Chondrocyte (in vitro differentiated cells): ENCODE results near the gene WNT11. TPM values are rescaled to one million over a fixed set of nuclear protein-coding genes. Genes with fewer than 3 reads are reported as not detected.

Source experiments
- DNase-seq: peaks from one replicate; pipeline ENCODE4 v3.0.0; 2021; ENCODE audit warnings: mixed read lengths, low spot score
- H3K27ac Mint-ChIP-seq: one replicate; pipeline ENCODE4 v1.8.0; 2021; ENCODE audit warnings: mild to moderate bottlenecking, moderate library complexity, mixed read lengths; ENCODE audit not compliant: unreplicated experiment
- H3K27me3 Mint-ChIP-seq: 2 replicates; pipeline ENCODE4 v1.8.0; 2021; ENCODE audit warnings: low read depth, mixed read lengths
- H3K36me3 Mint-ChIP-seq: 2 replicates; pipeline ENCODE4 v1.8.0; 2021; ENCODE audit warnings: low read depth, mixed read lengths
- H3K4me1 Mint-ChIP-seq: 2 replicates; pipeline ENCODE4 v1.8.0; 2021; ENCODE audit warnings: low read depth, mild to moderate bottlenecking, mixed read lengths
- H3K4me3 Mint-ChIP-seq: one replicate; pipeline ENCODE4 v1.8.0; 2021; ENCODE audit warnings: mild to moderate bottlenecking, moderate library complexity, mixed read lengths; ENCODE audit not compliant: unreplicated experiment
- H3K9me3 Mint-ChIP-seq: 2 replicates; pipeline ENCODE4 v1.8.0; 2021; ENCODE audit warnings: low read depth, mixed read lengths
- total RNA-seq: library from RNA; stranded (reverse); gene quantifications from 3 replicates; pipeline ENCODE4 v1.2.1, GENCODE V29; 2021
- TF ChIP-seq, protein P1 (sequence below): fragments of 200-600 bp; sonication (generic); IDR thresholded peaks from 2 replicates; pipeline ENCODE4 v1.5.0; 2021; ENCODE audit warnings: antibody characterized with exemption, mild to moderate bottlenecking, moderate library complexity

Gene WNT11
- total RNA-seq, 1 donor from 2014 or later, result 24.5 TPM

DNA sequence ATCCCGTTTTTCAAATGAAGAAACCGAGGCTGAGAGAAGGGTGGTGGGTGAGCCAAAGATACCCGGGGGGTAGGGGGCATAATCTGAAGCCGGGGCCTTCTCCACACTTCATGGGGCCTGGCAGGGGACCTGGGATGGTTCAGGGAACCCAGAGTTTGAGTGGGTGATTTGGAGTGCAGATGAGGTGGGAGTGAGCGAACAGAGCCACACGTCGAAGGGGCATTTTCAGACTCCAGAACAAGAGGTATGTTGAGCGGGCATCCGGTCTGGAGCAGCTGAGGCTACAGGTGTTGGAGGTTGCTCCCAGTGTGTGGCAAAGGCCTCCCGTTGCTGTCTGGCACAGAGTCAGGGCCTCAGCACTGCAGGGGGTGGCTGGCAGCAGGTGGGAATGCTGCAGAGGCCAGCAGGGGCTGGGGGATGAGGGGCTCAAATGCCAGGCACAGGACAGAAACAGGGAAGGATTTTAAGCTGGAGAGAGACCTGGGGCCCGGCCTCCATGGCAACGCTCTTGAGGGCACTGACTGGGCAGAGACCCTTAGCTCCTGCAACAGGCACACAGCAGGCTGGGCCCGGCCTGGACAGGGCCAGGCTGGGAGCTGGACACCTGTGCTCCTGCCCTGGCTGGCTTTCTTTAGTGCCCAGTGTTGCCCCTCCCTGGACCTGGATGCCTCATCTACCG lies 46.2 kb downstream of the WNT11 start:
- TF ChIP-seq, protein P1, sequence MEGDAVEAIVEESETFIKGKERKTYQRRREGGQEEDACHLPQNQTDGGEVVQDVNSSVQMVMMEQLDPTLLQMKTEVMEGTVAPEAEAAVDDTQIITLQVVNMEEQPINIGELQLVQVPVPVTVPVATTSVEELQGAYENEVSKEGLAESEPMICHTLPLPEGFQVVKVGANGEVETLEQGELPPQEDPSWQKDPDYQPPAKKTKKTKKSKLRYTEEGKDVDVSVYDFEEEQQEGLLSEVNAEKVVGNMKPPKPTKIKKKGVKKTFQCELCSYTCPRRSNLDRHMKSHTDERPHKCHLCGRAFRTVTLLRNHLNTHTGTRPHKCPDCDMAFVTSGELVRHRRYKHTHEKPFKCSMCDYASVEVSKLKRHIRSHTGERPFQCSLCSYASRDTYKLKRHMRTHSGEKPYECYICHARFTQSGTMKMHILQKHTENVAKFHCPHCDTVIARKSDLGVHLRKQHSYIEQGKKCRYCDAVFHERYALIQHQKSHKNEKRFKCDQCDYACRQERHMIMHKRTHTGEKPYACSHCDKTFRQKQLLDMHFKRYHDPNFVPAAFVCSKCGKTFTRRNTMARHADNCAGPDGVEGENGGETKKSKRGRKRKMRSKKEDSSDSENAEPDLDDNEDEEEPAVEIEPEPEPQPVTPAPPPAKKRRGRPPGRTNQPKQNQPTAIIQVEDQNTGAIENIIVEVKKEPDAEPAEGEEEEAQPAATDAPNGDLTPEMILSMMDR, result no peak
- no peaks in the 10 kb centered on the region for H3K36me3 Mint-ChIP-seq
- H3K4me3 Mint-ChIP-seq, result no peak overlapping the region
- H3K27me3 Mint-ChIP-seq, result no peaks in the 10 kb centered on the region
- peak; percentile 68 for DNase-seq
- no peak overlapping the region for H3K27ac Mint-ChIP-seq
- no peaks in the 10 kb centered on the region for H3K9me3 Mint-ChIP-seq
- peaks cover 25% of the 10 kb centered on the region for H3K4me1 Mint-ChIP-seq

DNA sequence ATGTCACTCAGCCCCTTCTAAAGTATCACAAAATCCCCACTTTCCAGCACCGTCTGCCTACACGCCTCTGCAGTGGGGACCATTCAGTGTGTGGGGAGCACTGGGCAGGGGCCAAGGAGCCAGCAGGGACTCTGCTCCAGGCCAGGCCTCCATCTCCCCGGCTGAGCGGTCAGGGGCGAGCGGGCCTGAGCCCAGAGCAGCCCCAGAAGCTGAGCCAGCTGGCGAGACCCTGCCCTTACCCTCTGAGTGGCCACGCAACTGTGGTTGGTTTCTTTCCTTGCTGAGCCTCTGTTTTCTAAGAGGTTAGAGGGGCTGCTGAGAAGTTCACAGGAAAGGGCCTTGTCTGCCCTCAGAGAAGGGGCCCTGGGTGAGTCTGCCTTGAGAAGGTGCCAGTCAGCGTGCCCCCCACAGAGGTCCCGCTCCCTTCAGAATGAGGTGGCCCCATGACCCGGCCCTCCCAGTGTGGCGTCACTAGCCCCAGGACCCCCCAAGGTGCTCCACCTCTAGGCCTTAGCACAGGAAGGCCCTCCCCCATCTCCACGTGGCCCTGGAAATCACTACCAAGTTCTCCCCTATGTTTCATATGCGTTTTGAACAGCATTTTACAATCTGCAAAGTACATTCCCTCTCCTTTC lies 46.9 kb downstream of the WNT11 start:
- H3K27ac Mint-ChIP-seq, result no peak overlapping the region
- H3K36me3 Mint-ChIP-seq, result no peaks in the 10 kb centered on the region
- H3K9me3 Mint-ChIP-seq, result no peaks in the 10 kb centered on the region
- H3K4me3 Mint-ChIP-seq, result no peak overlapping the region
- DNase-seq, result peak; percentile 65
- peaks cover 25% of the 10 kb centered on the region for H3K4me1 Mint-ChIP-seq
- no peaks in the 10 kb centered on the region for H3K27me3 Mint-ChIP-seq
- TF ChIP-seq, protein P1, result no peak

DNA sequence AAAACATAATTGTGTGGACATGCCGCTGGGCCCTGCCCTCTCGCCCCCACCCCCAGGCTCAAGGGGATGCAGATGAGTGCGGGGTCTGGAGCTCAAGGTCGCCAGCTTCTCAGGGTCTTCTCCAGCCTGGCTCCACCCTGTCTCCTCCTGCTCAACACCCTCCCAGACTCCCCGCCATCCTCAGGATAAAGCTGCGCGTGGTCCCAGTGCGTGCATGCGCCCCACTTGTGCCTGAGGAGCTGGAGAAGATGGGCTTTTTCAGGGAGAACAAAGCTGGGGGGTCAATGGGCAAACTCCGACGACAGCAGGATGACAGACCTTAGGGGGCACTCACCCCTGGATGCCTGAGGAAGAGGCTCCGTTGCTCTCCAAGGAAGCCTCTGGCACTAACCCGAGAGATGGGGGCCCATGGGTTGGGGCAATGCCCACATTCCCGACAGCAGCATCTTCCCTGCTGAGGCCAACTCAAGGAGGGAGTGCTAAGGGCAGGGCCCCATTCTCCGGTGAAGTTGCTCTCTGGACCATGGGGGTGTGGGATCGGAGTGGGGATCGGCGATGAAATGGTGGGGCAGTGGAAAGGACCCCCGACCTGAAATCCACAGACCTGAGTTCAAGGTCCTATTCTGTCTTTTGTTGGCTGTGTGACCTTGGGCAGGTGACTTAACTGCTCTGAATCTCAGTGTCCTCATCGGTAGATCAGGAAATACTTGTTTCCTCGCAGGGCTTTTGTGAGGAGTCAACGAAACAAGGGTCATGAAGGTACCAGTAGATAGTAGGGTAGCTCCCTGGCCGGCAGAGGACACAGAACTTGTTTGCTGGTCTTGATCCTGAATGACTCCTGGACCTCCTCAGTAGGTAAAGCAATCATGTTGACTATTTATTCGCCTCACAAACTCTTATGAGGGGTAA lies 47.7 kb downstream of the WNT11 start:
- no peak overlapping the region for H3K27ac Mint-ChIP-seq
- TF ChIP-seq, protein P1, result no peak
- DNase-seq, result no peak
- no peak overlapping the region for H3K4me3 Mint-ChIP-seq
- no peaks in the 10 kb centered on the region for H3K27me3 Mint-ChIP-seq
- H3K36me3 Mint-ChIP-seq, result no peaks in the 10 kb centered on the region
- peaks cover 28% of the 10 kb centered on the region for H3K4me1 Mint-ChIP-seq
- H3K9me3 Mint-ChIP-seq, result no peaks in the 10 kb centered on the region

DNA sequence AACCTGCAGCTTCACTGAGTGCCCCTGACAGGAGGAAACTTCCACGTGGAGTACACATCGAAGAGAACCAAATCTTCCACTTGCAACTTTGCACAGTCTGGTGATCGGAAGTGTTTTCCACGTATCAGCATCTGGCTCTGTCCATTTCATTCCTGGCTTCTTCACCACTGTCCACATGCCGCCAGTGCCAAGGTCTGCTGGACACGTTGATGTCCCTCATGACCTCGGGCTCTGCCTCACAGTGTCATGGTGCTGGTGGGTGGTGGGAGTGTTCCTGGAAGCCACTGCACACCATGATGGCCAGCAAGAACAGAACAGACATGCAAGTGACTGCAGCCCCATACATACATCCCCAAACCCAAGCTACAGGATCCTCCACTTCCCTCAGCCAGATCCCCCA lies 48.4 kb downstream of the WNT11 start:
- DNase-seq, result no peak
- TF ChIP-seq, protein P1, result no peak
- H3K27me3 Mint-ChIP-seq, result no peaks in the 10 kb centered on the region
- H3K27ac Mint-ChIP-seq, result no peak overlapping the region
- peaks cover 34% of the 10 kb centered on the region for H3K4me1 Mint-ChIP-seq
- H3K36me3 Mint-ChIP-seq, result no peaks in the 10 kb centered on the region
- H3K9me3 Mint-ChIP-seq, result no peaks in the 10 kb centered on the region
- no peak overlapping the region for H3K4me3 Mint-ChIP-seq

DNA sequence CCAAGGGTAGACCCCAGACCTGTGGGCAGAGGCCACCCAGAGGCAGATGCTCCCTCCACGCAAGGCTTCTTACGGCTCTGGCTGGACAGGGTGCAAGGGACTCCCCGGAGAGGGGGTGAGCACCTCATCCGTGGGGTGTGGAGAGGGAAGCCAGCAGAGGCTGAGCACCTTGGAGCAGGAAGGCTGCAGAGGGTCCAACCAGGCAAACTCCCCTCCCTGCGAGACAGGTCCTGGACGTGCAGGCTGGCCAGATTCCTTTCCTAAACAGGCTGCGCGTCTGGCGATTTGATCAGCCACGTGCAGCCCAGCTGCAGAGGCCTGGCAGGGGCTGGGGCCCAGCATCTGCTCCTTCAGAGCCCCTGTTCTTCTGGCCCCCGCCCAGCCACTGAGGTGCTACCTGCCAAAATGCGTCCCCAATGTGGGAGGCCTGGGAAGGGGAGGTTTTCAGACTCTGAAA lies 49.3 kb downstream of the WNT11 start:
- H3K27me3 Mint-ChIP-seq, result no peaks in the 10 kb centered on the region
- TF ChIP-seq, protein P1, result no peak
- no peak overlapping the region for H3K27ac Mint-ChIP-seq
- H3K4me3 Mint-ChIP-seq, result no peak overlapping the region
- H3K36me3 Mint-ChIP-seq, result no peaks in the 10 kb centered on the region
- peak; percentile 77 for DNase-seq
- H3K4me1 Mint-ChIP-seq, result peaks cover 39% of the 10 kb centered on the region
- no peaks in the 10 kb centered on the region for H3K9me3 Mint-ChIP-seq
